SK-N-SH (cell line): Measurements from ENCODE around the gene SPTB. TPM values are rescaled to one million over a fixed set of nuclear protein-coding genes. Genes with fewer than 3 reads are reported as not detected.

Experiments
- CTCF ChIA-PET: fragments of 300-600, 350-600 bp; formaldehyde crosslinking; extraction: SDS; loops from one replicate; lab custom pipeline; 2021; lab: Yijun Ruan, JAX
- POLR2A ChIA-PET: fragments of 350-600 bp; sonication (Branson Sonifier 250); formaldehyde crosslinking; extraction: SDS; loops from one replicate; lab custom pipeline; 2020; ENCODE audit warnings: antibody characterized with exemption, inconsistent platforms; lab: Yijun Ruan, JAX
- DNase-seq: peaks from one replicate; pipeline ENCODE4 v3.0.0; 2012
- H2AFZ ChIP-seq: fragments of 200-600 bp; sonication (generic); 2 replicates; pipeline ENCODE4 v1.8.1; 2016; ENCODE audit warnings: antibody characterized with exemption, mild to moderate bottlenecking, low read depth
- H3F3A ChIP-seq: fragments of 200-600 bp; sonication (generic); replicated peaks from 2 replicates; pipeline ENCODE3; 2016; ENCODE audit warnings: antibody characterized with exemption, mild to moderate bottlenecking; ENCODE audit not compliant: insufficient read depth
- H3K27ac ChIP-seq, 2 experiments: fragments of 200-500 bp in 1 of 2; fragments of 200-600 bp in 1 of 2; sonication (Bioruptor generic) in 1 of 2; sonication (generic), shearing (Covaris generic) in 1 of 2; 2 replicates each; pipeline versions ENCODE4 v1.5.1 to v1.6.1; 2014 to 2016; ENCODE audit warnings: low read depth in 2 of 2, inconsistent platforms in 1 of 2, low read length in 1 of 2, mild to moderate bottlenecking in 1 of 2, mixed read lengths in 1 of 2
- H3K27me3 ChIP-seq: fragments of 200-600 bp; sonication (generic), shearing (Covaris generic); 2 replicates; pipeline ENCODE4 v1.6.1; 2016; ENCODE audit warnings: mixed run types; ENCODE audit not compliant: insufficient read depth
- H3K36me3 ChIP-seq, 2 experiments: fragments of 200-500 bp in 1 of 2; fragments of 200-600 bp in 1 of 2; sonication (Bioruptor generic) in 1 of 2; sonication (generic) in 1 of 2; replicated peaks in 1 of 2; 2 replicates each; pipeline versions ENCODE3 to v1.5.1; 2014 to 2016; ENCODE audit warnings: low read length in 1 of 2, mild to moderate bottlenecking in 1 of 2; ENCODE audit not compliant: insufficient read depth in 2 of 2, control insufficient read depth in 1 of 2
- H3K4me1 ChIP-seq, 2 experiments: fragments of 200-500 bp in 1 of 2; fragments of 200-600 bp in 1 of 2; sonication (Bioruptor generic) in 1 of 2; sonication (generic), shearing (Covaris generic) in 1 of 2; 2 replicates each; pipeline versions ENCODE4 v1.5.1 to v1.6.1; 2014 to 2016; ENCODE audit warnings: low read depth in 1 of 2, low read length in 1 of 2, mixed run types in 1 of 2; ENCODE audit not compliant: insufficient read depth in 2 of 2, control insufficient read depth in 1 of 2
- H3K4me2 ChIP-seq: fragments of 200-600 bp; sonication (generic), shearing (Covaris generic); 2 replicates; pipeline ENCODE4 v1.6.1; 2017; ENCODE audit warnings: mixed run types
- H3K4me3 ChIP-seq, 2 experiments: fragments of 200-500 bp in 1 of 2; fragments of 200-600 bp in 1 of 2; sonication (Bioruptor generic) in 1 of 2; sonication (generic), shearing (Covaris generic) in 1 of 2; 2 replicates each; pipeline versions ENCODE4 v1.5.1 to v1.8.1; 2014 to 2016; ENCODE audit warnings: low read depth in 2 of 2, inconsistent platforms in 1 of 2, low read length in 1 of 2, mild to moderate bottlenecking in 1 of 2, mixed read lengths in 1 of 2, moderate library complexity in 1 of 2
- H3K79me2 ChIP-seq: fragments of 200-600 bp; sonication (generic); 2 replicates; pipeline ENCODE4 v1.8.1; 2017; ENCODE audit warnings: mild to moderate bottlenecking; ENCODE audit not compliant: insufficient read depth
- H3K9ac ChIP-seq: fragments of 200-600 bp; sonication (generic); 2 replicates; pipeline ENCODE4 v1.6.1; 2017; ENCODE audit warnings: mixed run types
- H3K9me2 ChIP-seq: fragments of 200-600 bp; sonication (generic); 2 replicates; pipeline ENCODE4 v1.6.1; 2017; ENCODE audit warnings: mixed run types
- H3K9me3 ChIP-seq: fragments of 200-600 bp; sonication (generic); 2 replicates; pipeline ENCODE4 v1.6.1; 2017; ENCODE audit warnings: mixed run types, mild to moderate bottlenecking, moderate library complexity
- H4K20me1 ChIP-seq: fragments of 200-600 bp; sonication (generic); 2 replicates; pipeline ENCODE4 v1.6.1; 2017; ENCODE audit warnings: mild to moderate bottlenecking, mixed run types; ENCODE audit not compliant: insufficient read depth
- EP300 ChIP-seq, 2 experiments: IDR thresholded peaks; 2 replicates each; pipeline versions ENCODE4 v1.4.0 to v1.6.1; 2012; ENCODE audit warnings: borderline replicate concordance in 1 of 2, low read depth in 1 of 2, low read length in 1 of 2
- FOSL2 ChIP-seq: IDR thresholded peaks from 2 replicates; pipeline ENCODE4 v1.4.0; 2012; ENCODE audit warnings: low read depth, mild to moderate bottlenecking, moderate library complexity, borderline replicate concordance
- GABPA ChIP-seq: IDR thresholded peaks from 2 replicates; pipeline ENCODE4 v1.4.0; 2012; ENCODE audit warnings: low read depth, mild to moderate bottlenecking
- GATA2 ChIP-seq: sonication (generic); formaldehyde crosslinking; IDR thresholded peaks from 2 replicates; pipeline ENCODE4 v1.5.0; 2020; ENCODE audit warnings: mild to moderate bottlenecking, missing genetic modification reagents
- MAX ChIP-seq: IDR thresholded peaks from 2 replicates; pipeline ENCODE4 v1.4.0; 2012; ENCODE audit warnings: low read depth
- MEF2A ChIP-seq: IDR thresholded peaks from 2 replicates; pipeline ENCODE4 v1.4.0; 2012; ENCODE audit warnings: low read depth, borderline replicate concordance
- NFIC ChIP-seq: IDR thresholded peaks from 2 replicates; pipeline ENCODE4 v1.4.0; 2012; ENCODE audit warnings: borderline replicate concordance
- RCOR1 ChIP-seq: fragments of 150-350 bp; IDR thresholded peaks from 2 replicates; pipeline ENCODE4 v1.6.1; 2017; ENCODE audit warnings: antibody characterized with exemption, low read length
- REST ChIP-seq: IDR thresholded peaks from 2 replicates; pipeline ENCODE4 v1.6.1; 2012; ENCODE audit warnings: mild to moderate bottlenecking, low read depth, low read length, moderate library complexity
- RXRA ChIP-seq: IDR thresholded peaks from 2 replicates; pipeline ENCODE4 v1.4.0; 2012; ENCODE audit warnings: low read depth, mild to moderate bottlenecking, borderline replicate concordance
- SIN3A ChIP-seq: IDR thresholded peaks from 2 replicates; pipeline ENCODE4 v1.6.1; 2012; ENCODE audit warnings: low read depth, mild to moderate bottlenecking, low read length, moderate library complexity, borderline replicate concordance
- TCF12 ChIP-seq: IDR thresholded peaks from 2 replicates; pipeline ENCODE4 v1.4.0; 2012
- WGBS: methylation state at CpG from one replicate; pipeline ENCODE4 v1.1.6; 2017; ENCODE audit warnings: low lambda C conversion rate; 5-methylcytosine and 5-hydroxymethylcytosine counted together
- polyA plus RNA-seq, 3 experiments: library from polyadenylated mRNA; depleted of rRNA; stranded (reverse); fragments of >200 nt; gene quantifications; 2 replicates each; pipeline ENCODE4 v1.2.3, GENCODE V29; 2012

The SPTB gene
- polyA plus RNA-seq, 1 of the 3 experiments (the other 2 are of a cell fraction), result 0.15 TPM

GRCh38 chr14:64811676-64812075 is 68.0 kb downstream of the SPTB start (continued):
- TF ChIP-seq RXRA (peak; percentile 30; the same call in 1 of the 2 replicates), GATA2 (CRISPR knock-in tag) (no peak), GABPA (no peak), EP300 (IDR thresholded peaks at IDR 0.05; ENCODE audit: borderline replicate concordance in 1 of 2, low read depth in 1 of 2, low read length in 1 of 2) (peak in 1 of 2 experiments; percentile 60; a peak in 1 of 4 replicates), NFIC (peak; percentile 93), SIN3A (no peak), FOSL2 (peak; percentile 16; the same call in 1 of the 2 replicates)

GRCh38 chr14:64808449-64808848 is 71.3 kb downstream of the SPTB start:
- no peak overlapping the region for H3K9ac ChIP-seq
- no peak overlapping the region for H3K4me2 ChIP-seq
- H3K36me3 ChIP-seq, result no peaks in the 10 kb centered on the region
- no peaks in the 10 kb centered on the region for H3K9me2 ChIP-seq
- 97% methylated on average over 4 of the region's 4 CpGs for whole genome bisulfite sequencing
- CTCF ChIA-PET, result interaction anchor here (0.9 to 3.2 kb wide), 4 partner anchors 8 to 83 kb away, joined by 3 to 18 read pairs (median 4); no protein-coding TSS in a partner anchor
- TF ChIP-seq GABPA, result no peak
- TF ChIP-seq RCOR1, result no peak
- peak; percentile 83 for TF ChIP-seq REST
- no peaks in the 10 kb centered on the region for H3K79me2 ChIP-seq
- peak overlapping the region in 1 of 2 experiments; percentile 100; a peak in 1 of 4 replicates for H3K27ac ChIP-seq
- H3K4me1 ChIP-seq, result peaks cover 5 to 26% of the 10 kb centered on the region in 2 experiments
- DNase-seq, result no peak
- POLR2A ChIA-PET, result no interaction called here
- no peak overlapping the region for H2AFZ ChIP-seq
- H3K4me3 ChIP-seq, result no peak overlapping the region
- no peaks in the 10 kb centered on the region for H3K27me3 ChIP-seq
- H4K20me1 ChIP-seq, result no peaks in the 10 kb centered on the region
- no peaks in the 10 kb centered on the region for H3K9me3 ChIP-seq
- H3F3A ChIP-seq, result peaks cover 35% of the 10 kb centered on the region

GRCh38 chr14:64807551-64807950 is 72.2 kb downstream of the SPTB start:
- peak overlapping the region in 1 of 2 experiments; percentile 100; a peak in 3 of 4 replicates for H3K27ac ChIP-seq
- no peaks in the 10 kb centered on the region for H3K36me3 ChIP-seq
- peaks cover 5 to 26% of the 10 kb centered on the region in 2 experiments for H3K4me1 ChIP-seq
- CTCF ChIA-PET, result interaction anchor here (1.1 to 3.2 kb wide), 3 partner anchors 8 to 84 kb away, joined by 3 to 18 read pairs (median 5); no protein-coding TSS in a partner anchor
- no peaks in the 10 kb centered on the region for H3K27me3 ChIP-seq
- POLR2A ChIA-PET, result no interaction called here
- no peaks in the 10 kb centered on the region for H3K79me2 ChIP-seq
- TF ChIP-seq TCF12 (peak; percentile 51), REST (no peak), MAX (peak; percentile 45; the same call in 1 of the 2 replicates), MEF2A (no peak), NFIC (peak; percentile 54)
- TF ChIP-seq, all 33 proteins: peak for 3
- Histone ChIP-seq H3K4me2 (peak overlapping the region; percentile 71), H3K9ac (peak overlapping the region; percentile 64; the same call in 1 of the 2 replicates), H3K9me2 (no peaks in the 10 kb centered on the region), H3F3A (peaks cover 35% of the 10 kb centered on the region), H4K20me1 (no peaks in the 10 kb centered on the region), H3K9me3 (no peaks in the 10 kb centered on the region), H2AFZ (peak overlapping the region; percentile 44), H3K4me3 (no peak overlapping the region)
- no peak for DNase-seq
- WGBS, result 62% methylated on average over 4 of the region's 5 CpGs
